Sigmoid colon (tissue), 7 donors: ENCODE measurements around the gene PTRH2. TPM values are rescaled to one million over a fixed set of nuclear protein-coding genes. Genes with fewer than 3 reads are reported as not detected.

Source experiments
- DNase-seq: peaks from one replicate; pipeline ENCODE4 v3.0.0-alpha.2; 2019
- H3K27ac ChIP-seq, 4 donors: fragments of 200-600 bp; sonication (generic); one replicate each; pipeline ENCODE4 v1.5.1; 2016 to 2019; ENCODE audit warnings: mild to moderate bottlenecking in 1 of 4
- H3K27me3 ChIP-seq, 3 donors: fragments of 200-600 bp; sonication (generic); one replicate each; pipeline ENCODE4 v1.5.1; 2019; ENCODE audit warnings: mild to moderate bottlenecking in 1 of 3
- H3K36me3 ChIP-seq, 4 donors: fragments of 200-600 bp; sonication (generic); one replicate each; pipeline ENCODE4 v1.5.1; 2016 to 2019
- H3K4me1 ChIP-seq, 4 donors: fragments of 200-600 bp; sonication (generic); one replicate each; pipeline ENCODE4 v1.5.1; 2017 to 2019
- H3K4me3 ChIP-seq, 4 donors: fragments of 200-600 bp; sonication (generic); one replicate each; pipeline ENCODE4 v1.5.1; 2017 to 2019; ENCODE audit warnings: mild to moderate bottlenecking in 2 of 4, moderate library complexity in 1 of 4
- H3K9me3 ChIP-seq, 4 donors: fragments of 200-600 bp in 3 of 4; sonication (generic) in 3 of 4; one replicate each; pipeline versions ENCODE4 v1.5.1 to v1.6.1; 2013 to 2019
- CTCF ChIP-seq, 4 experiments: fragments of 450-650 bp in 3 of 4; fragments of 200-600 bp in 1 of 4; IDR thresholded peaks; one replicate each; pipeline ENCODE4 v1.5.1; 2016 to 2019; ENCODE audit warnings: antibody characterized with exemption in 4 of 4, mild to moderate bottlenecking in 3 of 4, moderate library complexity in 2 of 4
- EP300 ChIP-seq, 4 donors: sonication (generic); formaldehyde crosslinking; IDR thresholded peaks; one replicate each; pipeline ENCODE4 v1.6.1; 2017; ENCODE audit warnings: antibody characterized with exemption in 4 of 4
- POLR2A ChIP-seq, 2 donors: fragments of 450-650 bp; IDR thresholded peaks; one replicate each; pipeline ENCODE4 v1.6.1; 2016; ENCODE audit warnings: antibody characterized with exemption in 2 of 2, mild to moderate bottlenecking in 2 of 2, moderate library complexity in 2 of 2
- POLR2AphosphoS5 ChIP-seq, 4 donors: sonication (generic); formaldehyde crosslinking; IDR thresholded peaks; one replicate each; pipeline ENCODE4 v1.6.1; 2017; ENCODE audit warnings: antibody characterized with exemption in 4 of 4
- WGBS, 2 donors: extraction: QIAGEN DNeasy Blood & Tissue Kit; methylation state at CpG; one replicate each; pipeline ENCODE4 v1.1.7; 2013; 5-methylcytosine and 5-hydroxymethylcytosine counted together
- intact Hi-C: fragments of 100-400 bp; cut with DNase I; formaldehyde crosslinking; loops from one replicate; pipeline ENCODE4 v1.15.1; 2023
- polyA plus RNA-seq, 3 donors: library from polyadenylated mRNA; stranded (reverse); fragments of 200-250 nt; gene quantifications; one replicate each; pipeline ENCODE4 v1.2.3, GENCODE V29; 2013
- total RNA-seq, 4 donors: library from RNA; depleted of rRNA; stranded (reverse); fragments of >200 nt; gene quantifications; one replicate each; pipeline ENCODE4 v1.1.0, GENCODE V29; 2016
- donor health status: healthy with polysubstance abuse.
- donor health status: Bipolar disorder and iron deficiency.
- donor health status: healthy.

PTRH2 gene
- total and polyA plus RNA-seq, 7 donors = 9.0 to 38.2 (median 23.9) TPM

GRCh38 chr17:59698143-59698542, 9.1 kb downstream of the PTRH2 start:
- no peaks in the 10 kb centered on the region for H3K9me3 ChIP-seq
- WGBS, 2 donors = 83 to 85% methylated on average over 4 of the region's 4 CpGs
- no peak for DNase-seq
- no peaks in the 10 kb centered on the region for H3K4me1 ChIP-seq
- H3K4me3 ChIP-seq = no peak overlapping the region
- H3K27me3 ChIP-seq = no peaks in the 10 kb centered on the region
- intact Hi-C loops = no loop called here
- TF ChIP-seq EP300 (IDR thresholded peaks at IDR 0.05) = no peak
- no peak for TF ChIP-seq CTCF (IDR thresholded peaks at IDR 0.05)
- TF ChIP-seq POLR2A (IDR thresholded peaks at IDR 0.05) = no peak
- TF ChIP-seq POLR2AphosphoS5 (IDR thresholded peaks at IDR 0.05) = no peak
- H3K36me3 ChIP-seq = peaks cover 16 to 75% (median 31%) of the 10 kb centered on the region in 4 donors
- no peak overlapping the region for H3K27ac ChIP-seq

GRCh38 chr17:59696682-59697277, 10.4 kb downstream of the PTRH2 start:
- Histone ChIP-seq H3K4me1 (no peaks in the 10 kb centered on the region), H3K27ac (no peak overlapping the region), H3K36me3 (peaks cover 16 to 89% (median 43%) of the 10 kb centered on the region in 4 donors), H3K9me3 (no peaks in the 10 kb centered on the region), H3K4me3 (no peak overlapping the region), H3K27me3 (no peaks in the 10 kb centered on the region)
- no peak for DNase-seq
- no peak for TF ChIP-seq EP300 (IDR thresholded peaks at IDR 0.05)
- no peak for TF ChIP-seq POLR2AphosphoS5 (IDR thresholded peaks at IDR 0.05)
- TF ChIP-seq POLR2A (IDR thresholded peaks at IDR 0.05) = no peak
- no peak for TF ChIP-seq CTCF (IDR thresholded peaks at IDR 0.05)
- intact Hi-C loops = no loop called here
- 37 to 71% methylated on average over 2 of the region's 2 CpGs for WGBS, 2 donors

GRCh38 chr17:59695945-59696681, 11.1 kb downstream of the PTRH2 start:
- Histone ChIP-seq H3K4me1 (no peaks in the 10 kb centered on the region), H3K9me3 (no peaks in the 10 kb centered on the region), H3K27ac (no peak overlapping the region), H3K27me3 (no peaks in the 10 kb centered on the region), H3K36me3 (peaks cover 17 to 95% (median 45%) of the 10 kb centered on the region in 4 donors), H3K4me3 (no peak overlapping the region)
- intact Hi-C loops = no loop called here
- TF ChIP-seq CTCF (IDR thresholded peaks at IDR 0.05) = no peak
- no peak for TF ChIP-seq POLR2A (IDR thresholded peaks at IDR 0.05)
- TF ChIP-seq POLR2AphosphoS5 (IDR thresholded peaks at IDR 0.05) = no peak
- no peak for TF ChIP-seq EP300 (IDR thresholded peaks at IDR 0.05)
- DNase-seq = no peak
- WGBS, 2 donors = 37 to 71% methylated on average over 3 of the region's 3 CpGs

- DNase-seq = no peak
- Histone ChIP-seq H3K27ac (no peak overlapping the region), H3K9me3 (no peaks in the 10 kb centered on the region), H3K4me3 (no peak overlapping the region), H3K27me3 (no peaks in the 10 kb centered on the region), H3K36me3 (peaks cover 20 to 100% (median 55%) of the 10 kb centered on the region in 4 donors), H3K4me1 (no peaks in the 10 kb centered on the region)
- intact Hi-C loops = no loop called here
- TF ChIP-seq EP300 (IDR thresholded peaks at IDR 0.05) (no peak), POLR2AphosphoS5 (IDR thresholded peaks at IDR 0.05) (no peak), CTCF (IDR thresholded peaks at IDR 0.05) (no peak), POLR2A (IDR thresholded peaks at IDR 0.05) (no peak)
- WGBS, 2 donors = 87 to 92% methylated on average over 2 of the region's 2 CpGs
Observed at GRCh38 chr17:59694344-59694743, 12.9 kb downstream of the PTRH2 start.
